ENCODE results near the gene ALDH1A1.

ALDH1A1 gene

GRCh38 chr9:72982146-72982799 is 29.4 kb upstream of the ALDH1A1 start:
- no peak for TF ChIP-seq CTCF (IDR thresholded peaks at IDR 0.05; ENCODE audit: insufficient read depth, low read length, poor library complexity, severe bottlenecking)

GRCh38 chr9:72981433-72981832 is 28.6 kb upstream of the ALDH1A1 start:
- DNase-seq (ENCODE audit: extremely low read depth, insufficient read length), result no peak
- no peaks in the 10 kb centered on the region for H3K27me3 ChIP-seq (replicated peaks; ENCODE audit: control insufficient read depth, insufficient read depth, low read length)
- no peak for TF ChIP-seq CTCF (IDR thresholded peaks at IDR 0.05; ENCODE audit: insufficient read depth, low read length, poor library complexity, severe bottlenecking)

More at GRCh38 chr9:72982146-72982799, 29.4 kb upstream of the ALDH1A1 start:
- H3K36me3 ChIP-seq (ENCODE audit: control insufficient read depth, insufficient read depth, low read length), result no peaks in the 10 kb centered on the region
- H3K27me3 ChIP-seq (replicated peaks; ENCODE audit: control insufficient read depth, insufficient read depth, low read length), result no peaks in the 10 kb centered on the region
- no peak for DNase-seq (ENCODE audit: extremely low read depth, insufficient read length)
- H3K4me3 ChIP-seq (replicated peaks; ENCODE audit: low read depth, low read length), result no peak overlapping the region

GRCh38 chr9:72980600-72981265 is 27.9 kb upstream of the ALDH1A1 start:
- no peaks in the 10 kb centered on the region for H3K36me3 ChIP-seq (ENCODE audit: control insufficient read depth, insufficient read depth, low read length)
- H3K27me3 ChIP-seq (replicated peaks; ENCODE audit: control insufficient read depth, insufficient read depth, low read length), result no peaks in the 10 kb centered on the region
- no peak for DNase-seq (ENCODE audit: extremely low read depth, insufficient read length)
- no peak overlapping the region for H3K4me3 ChIP-seq (replicated peaks; ENCODE audit: low read depth, low read length)
- no peak for TF ChIP-seq CTCF (IDR thresholded peaks at IDR 0.05; ENCODE audit: insufficient read depth, low read length, poor library complexity, severe bottlenecking)

More at GRCh38 chr9:72981433-72981832, 28.6 kb upstream of the ALDH1A1 start:
- no peaks in the 10 kb centered on the region for H3K36me3 ChIP-seq (ENCODE audit: control insufficient read depth, insufficient read depth, low read length)
- no peak overlapping the region for H3K4me3 ChIP-seq (replicated peaks; ENCODE audit: low read depth, low read length)

GRCh38 chr9:72980183-72980582 is 27.3 kb upstream of the ALDH1A1 start:
- no peak for DNase-seq (ENCODE audit: extremely low read depth, insufficient read length)
- TF ChIP-seq CTCF (IDR thresholded peaks at IDR 0.05; ENCODE audit: insufficient read depth, low read length, poor library complexity, severe bottlenecking), result no peak

GRCh38 chr9:72979405-72980100 is 26.7 kb upstream of the ALDH1A1 start:
- Histone ChIP-seq H3K36me3 (ENCODE audit: control insufficient read depth, insufficient read depth, low read length) (no peaks in the 10 kb centered on the region), H3K4me3 (replicated peaks; ENCODE audit: low read depth, low read length) (no peak overlapping the region), H3K27me3 (replicated peaks; ENCODE audit: control insufficient read depth, insufficient read depth, low read length) (no peaks in the 10 kb centered on the region)
- TF ChIP-seq CTCF (IDR thresholded peaks at IDR 0.05; ENCODE audit: insufficient read depth, low read length, poor library complexity, severe bottlenecking), result no peak
- no peak for DNase-seq (ENCODE audit: extremely low read depth, insufficient read length)

More at GRCh38 chr9:72980183-72980582, 27.3 kb upstream of the ALDH1A1 start:
- H3K4me3 ChIP-seq (replicated peaks; ENCODE audit: low read depth, low read length), result no peak overlapping the region
- no peaks in the 10 kb centered on the region for H3K27me3 ChIP-seq (replicated peaks; ENCODE audit: control insufficient read depth, insufficient read depth, low read length)
- H3K36me3 ChIP-seq (ENCODE audit: control insufficient read depth, insufficient read depth, low read length), result no peaks in the 10 kb centered on the region
